OCI-M2 (cell line): ENCODE measurements around the gene IFIT1B.
"Not testable (repeated sequence)": the region's sequence is repeated elsewhere in the genome, so short reads cannot be mapped to it uniquely, and the experiment has no call there.

Source experiments
- DNase-seq: peaks from one replicate; lab custom pipeline; 2025; ENCODE audit not compliant: unreplicated experiment; lab: John Stamatoyannopoulos, UW

The IFIT1B gene, protein sequence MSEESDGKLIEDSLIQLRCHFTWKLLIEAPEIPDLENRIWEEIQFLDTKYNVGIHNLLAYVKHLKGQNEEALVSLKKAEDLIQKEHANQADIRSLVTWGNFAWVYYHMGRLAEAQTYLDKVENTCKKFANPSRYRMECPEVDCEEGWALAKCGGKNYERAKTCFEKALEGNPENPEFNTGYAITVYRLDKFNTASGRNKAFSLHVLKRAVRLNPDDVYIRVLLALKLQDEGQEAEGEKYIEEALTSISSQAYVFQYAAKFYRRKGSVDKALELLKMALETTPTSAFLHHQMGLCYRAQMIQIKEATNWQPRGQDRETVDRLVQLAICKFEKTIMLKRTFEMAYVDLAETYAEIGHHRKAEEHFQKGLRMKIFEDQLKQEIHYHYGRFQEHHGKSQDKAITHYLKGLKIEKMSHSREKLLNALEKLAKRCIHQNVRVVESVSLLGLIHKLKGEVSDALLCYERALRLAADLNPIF

GRCh38 chr10:89377705-89378637, at the start of gene IFIT1B:
Gene IFIT1B, plus strand, starts transcription at chr10:89378056. Its CDS starts 80 bp downstream, at chr10:89378136.
- DNase-seq = no peak

- no peak for DNase-seq
These were observed 48.7 kb upstream of the IFIT1B start for GRCh38 chr10:89329151-89329550.

DNA sequence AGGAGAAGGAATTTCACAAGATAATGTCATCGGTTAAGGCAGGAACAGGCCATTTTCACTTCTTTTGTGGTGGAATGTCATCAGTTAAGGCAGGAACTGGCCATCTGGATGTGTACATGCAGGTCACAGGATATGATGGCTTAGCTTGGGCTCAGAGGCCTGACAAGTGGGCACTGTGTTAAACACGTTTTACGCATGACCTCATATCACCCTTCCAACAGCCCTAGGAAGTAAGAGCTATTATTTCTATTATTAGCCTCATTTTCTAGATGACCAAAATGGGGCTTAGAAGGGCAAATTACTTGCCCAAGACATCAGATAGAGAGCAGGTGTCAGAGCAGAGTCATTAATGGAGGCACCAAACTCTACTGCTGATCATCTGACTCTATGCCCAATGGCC, 47.8 kb upstream of the IFIT1B start:
- not testable (repeated sequence) for DNase-seq

GRCh38 chr10:89330537-89331212, 47.2 kb upstream of the IFIT1B start:
- DNase-seq = no peak

- not testable (repeated sequence) for DNase-seq
These were observed 46.3 kb upstream of the IFIT1B start for GRCh38 chr10:89331487-89332122.

DNA sequence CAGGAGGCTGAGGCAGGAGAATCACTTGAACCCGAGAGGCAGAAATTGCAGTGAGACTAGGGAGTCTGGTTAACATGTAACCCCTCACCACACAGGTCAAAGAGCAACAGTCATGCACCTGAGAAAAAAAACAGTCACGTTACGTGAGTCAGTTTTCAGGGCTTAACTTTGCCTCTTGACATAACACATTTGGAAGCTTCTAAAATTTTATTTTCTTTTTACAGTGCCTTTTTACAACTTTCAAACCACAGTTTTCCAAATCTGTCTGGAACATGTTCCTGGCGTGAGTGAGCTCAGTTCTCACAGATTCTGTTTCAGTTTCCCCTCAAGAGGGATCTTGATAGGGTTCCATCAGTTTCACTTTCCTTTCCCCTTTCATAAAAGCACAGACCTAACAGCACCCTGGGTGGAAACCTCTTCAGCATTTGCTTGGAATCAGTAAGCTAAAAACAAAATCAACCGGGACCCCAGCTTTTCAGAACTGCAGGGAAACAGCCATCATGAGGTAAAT, 45.7 kb upstream of the IFIT1B start:
- no peak for DNase-seq

GRCh38 chr10:89335226-89335625, 42.6 kb upstream of the IFIT1B start:
- no peak for DNase-seq

DNA sequence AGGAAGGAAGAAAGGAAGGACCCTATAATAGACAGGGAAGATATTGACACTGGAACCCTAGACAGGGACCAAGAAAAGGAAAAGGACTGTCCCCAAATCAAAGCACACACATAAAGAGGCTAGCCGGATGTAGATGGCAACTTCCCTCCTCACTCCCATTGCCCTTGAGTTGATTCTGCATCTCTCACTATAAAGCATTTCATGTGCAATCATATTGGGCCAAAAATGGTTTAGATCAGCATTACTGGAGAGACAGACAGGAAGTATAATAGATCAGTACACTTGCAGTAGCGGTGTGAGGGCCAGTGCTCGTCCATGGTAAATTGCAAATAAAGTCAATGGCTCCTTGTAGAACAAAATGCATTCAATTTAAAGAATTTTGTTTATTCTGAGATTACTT, 41.6 kb upstream of the IFIT1B start:
- DNase-seq = no peak

DNA sequence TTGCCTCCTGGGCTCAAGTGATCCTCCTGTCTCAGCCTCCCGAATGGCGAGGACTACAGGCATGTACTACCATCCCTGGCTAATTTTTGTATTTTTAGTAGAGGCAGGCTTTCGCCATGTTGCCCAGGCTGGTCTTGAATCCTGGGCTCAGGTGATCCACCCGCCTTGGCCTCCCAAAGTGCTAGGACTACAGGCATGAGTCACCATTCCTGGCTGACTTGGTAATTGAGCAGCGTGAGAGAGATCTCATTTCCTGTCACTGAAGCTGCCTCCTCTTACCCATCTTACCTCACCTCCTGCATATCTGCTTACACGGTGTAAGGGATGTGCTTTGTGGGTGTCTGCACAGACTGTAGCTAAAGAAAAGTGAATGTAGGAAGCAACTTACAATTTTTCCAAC, 40.4 kb upstream of the IFIT1B start:
- DNase-seq = no peak

GRCh38 chr10:89338713-89339112, 39.1 kb upstream of the IFIT1B start:
- DNase-seq = no peak

DNA sequence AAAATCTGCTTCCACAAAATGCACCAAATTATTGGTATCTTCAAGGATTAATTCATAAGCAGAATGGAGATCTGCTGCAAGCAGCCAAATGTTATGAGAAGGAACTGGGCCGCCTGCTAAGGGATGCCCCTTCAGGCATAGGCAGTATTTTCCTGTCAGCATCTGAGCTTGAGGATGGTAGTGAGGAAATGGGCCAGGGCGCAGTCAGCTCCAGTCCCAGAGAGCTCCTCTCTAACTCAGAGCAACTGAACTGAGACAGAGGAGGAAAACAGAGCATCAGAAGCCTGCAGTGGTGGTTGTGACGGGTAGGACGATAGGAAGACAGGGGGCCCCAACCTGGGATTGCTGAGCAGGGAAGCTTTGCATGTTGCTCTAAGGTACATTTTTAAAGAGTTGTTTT, 38.0 kb upstream of the IFIT1B start:
- DNase-seq = no peak

DNA sequence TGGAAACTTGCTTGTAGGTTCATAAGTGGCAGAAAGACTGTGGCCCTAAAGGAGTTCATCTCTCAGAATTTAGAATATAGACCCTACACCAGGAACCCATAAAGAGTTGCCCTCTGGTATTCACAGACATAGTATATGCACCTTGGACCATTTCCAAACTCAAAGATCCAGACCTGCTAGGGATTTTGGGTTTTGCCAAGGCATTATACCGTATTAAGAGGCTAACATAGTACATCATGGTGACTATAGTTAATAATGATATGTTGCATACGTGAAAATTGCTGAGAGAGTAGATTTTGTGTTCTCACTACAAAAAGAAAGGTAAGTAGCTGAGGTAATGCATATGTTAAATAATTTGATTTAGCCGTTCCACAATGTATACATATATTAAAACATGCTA, 36.2 kb upstream of the IFIT1B start:
- DNase-seq = no peak

DNA sequence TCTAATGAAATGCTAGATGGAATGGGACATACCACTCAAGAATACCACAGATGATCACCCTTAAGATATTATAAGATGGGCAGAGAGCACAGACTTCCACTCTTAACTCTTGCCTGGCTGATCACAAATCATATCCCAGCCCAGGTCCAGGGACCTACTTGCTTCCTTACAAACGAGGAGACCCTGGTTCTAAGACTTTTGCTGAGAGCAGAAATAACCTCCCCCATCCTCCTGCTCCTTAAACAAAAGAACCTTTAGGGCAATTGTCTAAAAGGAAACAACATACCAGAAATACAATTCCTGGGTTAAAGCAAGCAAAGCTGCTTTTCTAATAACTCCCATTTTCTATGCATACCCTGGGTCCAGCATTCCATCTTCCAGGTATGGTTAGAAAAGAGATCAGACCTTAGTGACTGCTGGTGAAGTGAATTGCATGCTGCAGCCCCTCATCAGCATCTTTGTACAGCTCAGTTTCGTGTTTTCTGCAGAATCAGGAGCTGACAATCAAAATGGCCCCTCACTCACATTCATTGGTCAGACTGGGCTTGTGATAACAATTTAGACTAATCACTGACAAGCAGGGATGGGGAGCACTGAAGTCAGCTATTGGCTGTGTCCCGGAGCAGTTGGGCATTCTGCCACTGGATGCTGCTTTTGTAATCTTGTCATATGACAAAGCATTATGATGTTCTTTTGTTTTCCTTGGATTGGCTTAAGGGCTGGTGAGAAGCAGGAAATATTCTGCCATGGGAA, 35.5 kb upstream of the IFIT1B start:
- no peak for DNase-seq

DNA sequence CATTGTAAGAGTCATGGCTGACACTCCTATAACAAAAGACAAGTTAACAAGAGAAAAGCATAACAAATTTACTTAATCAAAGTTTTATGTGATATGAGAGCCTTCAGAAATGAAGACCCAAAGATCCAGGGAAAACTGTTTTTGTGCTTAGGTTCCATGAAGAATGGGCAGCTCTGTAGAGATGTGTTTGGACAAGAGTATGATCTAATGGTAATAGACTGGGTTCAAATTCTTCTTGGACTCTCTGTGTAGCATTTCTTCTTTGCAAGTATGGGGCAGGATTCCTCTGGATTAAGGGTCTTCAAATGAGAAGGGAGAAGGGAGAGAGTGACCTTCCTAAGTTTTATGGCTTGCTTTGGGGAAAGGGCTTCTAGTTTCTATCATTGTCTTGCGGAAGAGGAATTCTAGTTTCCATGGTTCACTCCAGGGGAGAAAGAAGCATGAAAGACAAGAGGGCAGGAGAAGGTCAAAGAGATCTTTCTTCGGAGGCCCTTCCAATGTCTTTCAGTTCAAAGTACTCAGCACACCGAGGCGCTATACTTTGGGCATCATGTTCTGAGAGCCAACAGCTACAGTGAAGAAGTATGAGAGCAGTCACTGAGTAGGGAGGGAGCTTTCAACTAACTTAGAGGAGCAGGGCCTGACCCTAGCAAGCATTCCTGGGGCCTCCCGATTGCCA, 34.6 kb upstream of the IFIT1B start:
- no peak for DNase-seq

GRCh38 chr10:89344156-89344555, 33.7 kb upstream of the IFIT1B start:
- no peak for DNase-seq

GRCh38 chr10:89345367-89346000, 32.4 kb upstream of the IFIT1B start:
- no peak for DNase-seq

GRCh38 chr10:89346405-89347254, 31.2 kb upstream of the IFIT1B start:
- DNase-seq = no peak
